ENCODE measurements around the gene ANAPC10.

DNA sequence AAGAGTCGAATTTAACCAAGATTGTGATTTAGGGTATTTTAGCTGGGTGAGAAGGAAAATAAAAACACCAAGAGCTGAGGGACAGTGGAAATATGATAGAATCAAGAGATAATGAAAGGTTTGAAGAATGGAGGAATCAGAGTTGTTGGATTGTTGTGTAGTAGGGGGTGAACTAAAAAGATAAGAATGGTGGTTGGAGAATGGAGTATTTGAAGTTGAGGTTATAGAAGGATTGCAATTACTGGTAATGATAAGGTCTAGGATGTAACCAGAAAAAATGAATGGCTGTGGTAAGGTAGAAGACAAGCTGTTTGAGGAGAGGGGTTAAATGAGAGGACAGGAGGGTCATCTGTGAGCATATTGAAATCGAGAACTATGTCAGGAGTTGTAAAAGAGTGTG, 4.6 kb upstream of the ANAPC10 start:
- TF ChIP-seq MAZ (IDR thresholded peaks at IDR 0.05; ENCODE audit: borderline replicate concordance, low read depth, low read length) (no peak), FOSL2 (IDR thresholded peaks at IDR 0.05) (no peak), FOSL2 (CRISPR knock-in tag; IDR thresholded peaks at IDR 0.05) (no peak), JUNB (IDR thresholded peaks at IDR 0.05) (no peak), RFX5 (IDR thresholded peaks at IDR 0.05) (no peak)
- TF ChIP-seq, protein P1, sequence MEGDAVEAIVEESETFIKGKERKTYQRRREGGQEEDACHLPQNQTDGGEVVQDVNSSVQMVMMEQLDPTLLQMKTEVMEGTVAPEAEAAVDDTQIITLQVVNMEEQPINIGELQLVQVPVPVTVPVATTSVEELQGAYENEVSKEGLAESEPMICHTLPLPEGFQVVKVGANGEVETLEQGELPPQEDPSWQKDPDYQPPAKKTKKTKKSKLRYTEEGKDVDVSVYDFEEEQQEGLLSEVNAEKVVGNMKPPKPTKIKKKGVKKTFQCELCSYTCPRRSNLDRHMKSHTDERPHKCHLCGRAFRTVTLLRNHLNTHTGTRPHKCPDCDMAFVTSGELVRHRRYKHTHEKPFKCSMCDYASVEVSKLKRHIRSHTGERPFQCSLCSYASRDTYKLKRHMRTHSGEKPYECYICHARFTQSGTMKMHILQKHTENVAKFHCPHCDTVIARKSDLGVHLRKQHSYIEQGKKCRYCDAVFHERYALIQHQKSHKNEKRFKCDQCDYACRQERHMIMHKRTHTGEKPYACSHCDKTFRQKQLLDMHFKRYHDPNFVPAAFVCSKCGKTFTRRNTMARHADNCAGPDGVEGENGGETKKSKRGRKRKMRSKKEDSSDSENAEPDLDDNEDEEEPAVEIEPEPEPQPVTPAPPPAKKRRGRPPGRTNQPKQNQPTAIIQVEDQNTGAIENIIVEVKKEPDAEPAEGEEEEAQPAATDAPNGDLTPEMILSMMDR (IDR thresholded peaks at IDR 0.05): no peak
